Hematopoietic multipotent progenitor cell treated with erythropoietin and hydrocortisone succinate and interleukin-3 and kit ligand, for 17 days (in vitro differentiated cells): ENCODE data around the gene DNAH17.

Experiments used
- DNase-seq: peaks from one replicate; pipeline ENCODE4 v3.0.0-alpha.2; 2015; ENCODE audit warnings: low spot score

The DNAH17 gene

GRCh38 chr17:78572239-78573205, 4.7 kb downstream of the DNAH17 start:
- DNase-seq = no peak

GRCh38 chr17:78571329-78571728, 5.9 kb downstream of the DNAH17 start:
- no peak for DNase-seq

DNA sequence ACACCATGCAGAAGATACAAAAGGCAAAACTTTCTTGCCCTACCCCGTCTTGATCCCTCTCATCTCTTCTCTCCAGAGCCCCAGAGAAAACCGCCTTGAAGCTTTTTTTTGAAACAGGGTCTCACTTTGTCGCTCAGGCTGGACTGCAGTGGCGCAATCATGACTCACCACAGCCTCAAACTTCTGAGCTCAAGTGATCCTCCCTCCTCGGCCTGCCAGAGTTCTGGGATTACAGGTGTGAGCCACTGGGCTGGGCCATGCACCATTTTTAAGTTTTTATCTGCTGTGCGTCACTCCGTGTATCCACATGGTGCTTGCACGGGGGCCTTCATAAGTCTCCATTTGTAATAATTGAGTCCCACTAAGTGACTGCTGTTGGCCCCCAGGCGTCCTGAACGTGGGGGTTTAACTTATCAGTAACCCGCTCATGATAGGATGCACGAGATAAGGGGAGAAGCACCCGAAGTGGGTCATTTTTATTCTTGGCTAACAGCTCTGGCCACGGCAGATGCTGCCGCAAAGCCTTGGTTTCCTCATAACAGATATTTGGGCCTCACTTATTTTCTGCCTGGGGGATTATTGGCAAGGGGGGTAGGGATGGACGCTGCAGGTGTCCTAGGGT, 8.6 kb downstream of the DNAH17 start:
- DNase-seq = no peak

- DNase-seq = no peak
These were observed 9.2 kb downstream of the DNAH17 start for GRCh38 chr17:78567991-78568390.

- DNase-seq = no peak
These were observed 10.2 kb downstream of the DNAH17 start for GRCh38 chr17:78566947-78567346.

DNA sequence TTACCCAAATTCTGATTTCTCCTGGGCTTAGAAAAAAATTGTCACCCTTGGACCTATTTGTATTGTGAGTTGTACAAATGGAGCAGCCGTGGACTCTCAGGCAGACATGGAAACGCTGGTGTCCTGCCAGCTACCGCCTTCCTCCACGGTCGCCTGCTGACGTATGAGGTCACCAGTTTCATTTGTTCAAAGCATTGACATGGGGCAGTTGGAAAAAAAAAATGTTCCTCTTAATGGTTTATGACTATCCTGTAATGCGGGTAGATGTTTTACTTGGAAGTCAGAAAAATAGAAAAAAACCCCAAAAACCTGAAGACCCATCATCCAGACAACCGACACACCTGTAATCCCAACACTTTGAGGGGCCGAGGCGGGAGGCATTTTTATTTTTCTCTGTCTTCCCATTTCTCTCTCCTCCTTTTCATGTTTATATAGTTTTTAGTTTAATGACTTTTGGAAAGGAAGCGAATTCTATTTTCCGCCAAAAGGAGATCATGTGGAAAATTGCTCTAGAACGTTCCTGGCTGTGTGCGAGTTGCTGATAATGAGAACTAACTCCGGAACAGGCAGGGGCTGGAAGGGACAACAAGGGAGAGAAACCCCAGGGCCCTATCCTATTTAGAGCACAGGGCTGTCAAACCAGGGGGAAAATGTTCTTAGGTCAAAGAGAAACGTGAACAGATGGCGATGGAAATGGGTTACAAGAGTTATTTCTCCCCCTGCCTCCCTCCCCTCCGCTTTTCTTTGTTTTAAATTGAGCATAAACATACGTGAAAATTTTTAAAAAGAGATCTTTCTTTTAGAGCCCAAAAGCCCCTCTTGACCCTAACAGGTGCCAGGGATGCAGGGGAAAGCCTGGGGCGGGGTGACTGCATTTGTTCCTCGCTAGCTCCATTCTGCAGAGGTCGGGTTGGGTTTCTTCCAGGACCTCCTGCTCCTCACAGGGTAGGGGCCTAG, 13.7 kb downstream of the DNAH17 start:
- no peak for DNase-seq

GRCh38 chr17:78562734-78563133, 14.5 kb downstream of the DNAH17 start:
- DNase-seq = no peak

GRCh38 chr17:78561166-78561565, 16.0 kb downstream of the DNAH17 start:
- DNase-seq = no peak

GRCh38 chr17:78560731-78561130, 16.5 kb downstream of the DNAH17 start:
- DNase-seq = no peak

GRCh38 chr17:78559749-78560368, 17.3 kb downstream of the DNAH17 start:
- DNase-seq = no peak

- DNase-seq = no peak
These were observed 18.2 kb downstream of the DNAH17 start for GRCh38 chr17:78558989-78559388.

GRCh38 chr17:78558181-78558850, 18.9 kb downstream of the DNAH17 start:
- DNase-seq = no peak

DNA sequence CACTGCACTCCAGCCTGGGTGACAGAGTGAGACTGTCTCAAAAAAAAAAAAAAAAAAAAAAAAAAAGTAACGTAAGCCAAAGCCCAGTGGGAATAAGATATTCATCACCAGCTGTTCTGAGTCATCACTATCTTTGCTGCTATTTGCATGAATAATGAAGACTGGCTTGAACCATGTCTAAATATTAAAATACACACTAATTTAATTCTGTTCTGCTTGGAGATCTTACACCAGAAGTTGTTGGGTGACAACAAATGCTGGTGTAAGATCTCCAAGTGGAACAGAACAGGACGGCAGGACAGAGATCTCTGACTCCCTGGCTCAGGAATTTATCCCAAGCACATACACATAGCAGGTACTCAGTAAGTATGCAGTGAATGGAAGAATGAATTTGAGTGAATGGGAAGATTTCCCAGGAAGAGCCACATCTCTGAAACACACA, 19.6 kb downstream of the DNAH17 start:
- no peak for DNase-seq

DNA sequence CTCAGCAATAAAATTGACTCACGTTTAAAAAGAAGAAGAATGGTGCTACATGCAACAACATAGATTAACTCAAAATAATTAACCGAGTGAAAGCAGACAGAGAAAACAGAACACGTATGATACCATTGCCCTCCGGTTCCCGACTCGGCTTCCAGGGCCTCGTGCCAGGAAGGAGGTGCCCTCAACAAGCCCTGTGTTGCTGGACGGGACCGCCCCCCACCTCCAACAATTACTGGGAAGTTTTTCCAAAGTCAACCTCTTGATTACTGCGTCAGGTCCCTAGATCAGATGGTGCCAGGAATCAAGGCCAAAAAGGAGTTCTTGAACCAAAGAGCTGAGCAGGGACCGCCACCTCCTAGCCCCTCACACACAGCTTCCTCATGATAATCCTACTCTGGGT, 20.4 kb downstream of the DNAH17 start:
- DNase-seq = no peak

DNA sequence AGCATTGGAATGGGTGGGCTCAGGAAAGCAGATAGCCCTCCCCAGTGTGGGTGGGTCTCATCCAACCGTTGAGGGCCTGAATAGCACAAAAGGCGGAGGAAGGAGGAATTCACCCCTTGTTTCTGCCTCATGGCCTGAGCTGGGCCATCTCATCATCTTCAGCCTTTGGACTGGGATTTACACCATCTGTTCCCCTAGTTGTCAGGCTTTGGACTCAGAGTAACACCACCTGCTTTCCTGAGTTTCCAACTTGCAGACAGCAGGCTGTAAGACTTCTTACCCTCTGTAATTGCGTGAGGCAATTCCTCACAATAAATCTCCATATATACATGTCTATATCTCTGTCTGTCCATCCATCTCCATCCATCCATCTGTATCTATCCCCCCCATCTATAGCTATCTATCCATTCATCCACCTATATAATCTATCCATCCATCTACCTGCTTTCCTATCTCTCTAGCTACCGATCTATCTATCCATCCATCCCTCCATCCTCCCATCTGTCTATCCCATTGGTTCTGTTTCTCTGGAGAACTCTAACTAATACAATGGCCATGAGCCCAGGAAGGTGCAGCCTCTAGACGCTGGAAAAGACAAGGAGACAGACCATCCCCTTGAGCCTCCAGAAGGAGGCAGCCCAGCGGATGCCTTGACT, 21.3 kb downstream of the DNAH17 start:
- no peak for DNase-seq

GRCh38 chr17:78550464-78550863, 26.7 kb downstream of the DNAH17 start:
- DNase-seq = no peak

GRCh38 chr17:78548725-78549124, 28.5 kb downstream of the DNAH17 start:
- no peak for DNase-seq

- no peak for DNase-seq
These were observed 30.2 kb downstream of the DNAH17 start for GRCh38 chr17:78547035-78547434.

GRCh38 chr17:78546476-78546875, 30.7 kb downstream of the DNAH17 start:
- DNase-seq = no peak

DNA sequence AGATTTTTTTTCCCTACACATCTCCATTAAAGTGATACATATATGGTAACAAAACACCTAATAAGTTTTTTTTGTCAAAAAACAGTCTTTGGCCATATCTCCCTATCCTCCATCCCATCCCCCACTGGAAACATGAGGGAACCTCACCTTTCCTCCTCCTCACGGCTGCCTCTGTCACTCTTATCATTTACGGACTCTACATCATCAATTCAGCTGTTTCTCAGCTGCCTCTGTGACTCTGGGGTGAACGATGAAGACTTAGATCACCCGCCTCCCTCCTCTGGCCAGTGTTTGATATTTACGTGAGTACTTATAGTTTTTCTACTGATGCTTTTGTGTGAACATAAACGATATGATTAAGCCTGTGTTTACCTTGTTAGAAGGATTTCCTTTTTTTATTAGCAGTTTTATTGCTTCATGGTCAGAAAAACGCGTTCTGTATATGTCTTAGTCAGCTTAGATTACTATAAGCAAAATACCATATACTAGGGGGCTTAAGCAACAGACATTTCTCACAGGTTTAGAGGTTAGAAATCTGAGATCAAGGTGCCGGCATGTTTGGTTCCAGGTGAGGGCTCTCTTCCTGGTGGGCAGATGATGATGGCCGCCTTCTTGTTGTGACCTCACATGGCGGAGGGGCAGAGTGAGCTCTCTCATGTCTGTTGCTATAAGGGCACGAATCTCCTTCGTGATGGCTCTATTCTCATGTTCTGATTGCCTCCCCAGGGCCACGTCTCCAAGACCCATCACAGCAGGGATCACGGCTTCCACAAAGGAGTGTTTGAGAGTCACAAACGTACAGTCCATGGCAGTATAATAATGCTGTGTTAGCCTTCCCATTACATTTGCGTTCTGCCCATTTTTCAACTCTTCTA, 32.1 kb downstream of the DNAH17 start:
- DNase-seq = no peak
